ENCODE data around the gene HIVEP3.

Gene HIVEP3

DNA sequence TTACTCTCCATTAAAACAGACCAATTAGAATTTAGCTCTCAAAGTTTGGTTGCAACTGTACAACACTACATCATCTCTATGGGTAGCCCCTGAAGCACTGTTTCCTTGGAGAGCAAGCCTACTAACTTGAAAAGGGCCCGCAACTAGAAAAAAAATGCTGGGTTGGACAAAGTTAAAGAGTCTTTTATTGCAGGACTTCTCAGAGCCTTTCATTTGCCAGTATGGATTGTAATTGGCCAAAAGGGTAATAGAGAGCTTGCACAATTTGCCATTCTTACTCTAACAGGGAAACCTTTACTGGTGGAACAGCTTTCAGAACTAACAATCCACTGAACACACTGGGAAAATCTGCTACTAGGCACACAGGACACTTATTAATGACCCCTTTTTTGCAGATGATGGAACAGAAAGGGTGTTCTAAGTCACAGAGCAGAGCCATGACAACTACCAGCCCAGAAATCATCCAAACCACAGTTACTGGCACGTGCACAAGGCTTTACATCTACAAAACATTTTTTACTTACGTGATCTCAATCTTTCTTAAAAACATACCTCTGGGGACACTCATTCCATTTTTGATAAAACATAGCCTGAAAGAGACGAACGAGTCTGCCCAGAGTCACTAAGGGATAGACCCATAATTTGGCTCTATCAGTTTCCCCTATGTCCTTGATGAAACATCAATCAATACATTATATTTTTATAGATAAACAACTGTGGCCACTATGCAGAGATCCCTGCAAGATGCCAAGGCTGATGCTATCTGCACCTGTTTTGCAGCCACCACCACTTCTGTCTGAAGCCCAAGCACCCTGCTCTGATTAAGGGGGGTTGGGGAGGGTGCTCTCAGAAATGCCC lies 257.9 kb downstream of the HIVEP3 start:
- no peaks in the 10 kb centered on the region for H3K4me1 ChIP-seq (ENCODE audit: control insufficient read depth, insufficient read depth, low read length)
- no peak overlapping the region for H3K27ac ChIP-seq (ENCODE audit: extremely low read depth, low read depth, low read length)
- ChIA-PET POLR2A (interaction anchor here (1.5 kb wide), 1 partner anchor 16 kb away, joined by 3 read pairs; no protein-coding TSS in a partner anchor), CTCF (no interaction called here)
- no peaks in the 10 kb centered on the region for H3K36me3 ChIP-seq (ENCODE audit: control insufficient read depth in 2 of 2, insufficient read depth in 1 of 2, low read length in 2 of 2)
- no peaks in the 10 kb centered on the region for H3K9me3 ChIP-seq (ENCODE audit: control insufficient read depth, insufficient read depth, low read depth, low read length)
- TF ChIP-seq ZNF239 (tag by site-specific recombination; IDR thresholded peaks at IDR 0.05): peak; percentile 90
- 0 out of 2 replicates have a peak, but pooled peaks have one; percentile 31 for TF ChIP-seq ZNF768 (tag by site-specific recombination; IDR thresholded peaks at IDR 0.05)
- TF ChIP-seq TCF7L2 (IDR thresholded peaks at IDR 0.05; ENCODE audit: borderline replicate concordance, low read depth, low read length): no peak
- TF ChIP-seq, protein P1, sequence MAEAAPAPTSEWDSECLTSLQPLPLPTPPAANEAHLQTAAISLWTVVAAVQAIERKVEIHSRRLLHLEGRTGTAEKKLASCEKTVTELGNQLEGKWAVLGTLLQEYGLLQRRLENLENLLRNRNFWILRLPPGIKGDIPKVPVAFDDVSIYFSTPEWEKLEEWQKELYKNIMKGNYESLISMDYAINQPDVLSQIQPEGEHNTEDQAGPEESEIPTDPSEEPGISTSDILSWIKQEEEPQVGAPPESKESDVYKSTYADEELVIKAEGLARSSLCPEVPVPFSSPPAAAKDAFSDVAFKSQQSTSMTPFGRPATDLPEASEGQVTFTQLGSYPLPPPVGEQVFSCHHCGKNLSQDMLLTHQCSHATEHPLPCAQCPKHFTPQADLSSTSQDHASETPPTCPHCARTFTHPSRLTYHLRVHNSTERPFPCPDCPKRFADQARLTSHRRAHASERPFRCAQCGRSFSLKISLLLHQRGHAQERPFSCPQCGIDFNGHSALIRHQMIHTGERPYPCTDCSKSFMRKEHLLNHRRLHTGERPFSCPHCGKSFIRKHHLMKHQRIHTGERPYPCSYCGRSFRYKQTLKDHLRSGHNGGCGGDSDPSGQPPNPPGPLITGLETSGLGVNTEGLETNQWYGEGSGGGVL (tag by site-specific recombination; IDR thresholded peaks at IDR 0.05): no peak
- no peak for TF ChIP-seq SP3 (tag by site-specific recombination; IDR thresholded peaks at IDR 0.05)
- TF ChIP-seq, protein P2, sequence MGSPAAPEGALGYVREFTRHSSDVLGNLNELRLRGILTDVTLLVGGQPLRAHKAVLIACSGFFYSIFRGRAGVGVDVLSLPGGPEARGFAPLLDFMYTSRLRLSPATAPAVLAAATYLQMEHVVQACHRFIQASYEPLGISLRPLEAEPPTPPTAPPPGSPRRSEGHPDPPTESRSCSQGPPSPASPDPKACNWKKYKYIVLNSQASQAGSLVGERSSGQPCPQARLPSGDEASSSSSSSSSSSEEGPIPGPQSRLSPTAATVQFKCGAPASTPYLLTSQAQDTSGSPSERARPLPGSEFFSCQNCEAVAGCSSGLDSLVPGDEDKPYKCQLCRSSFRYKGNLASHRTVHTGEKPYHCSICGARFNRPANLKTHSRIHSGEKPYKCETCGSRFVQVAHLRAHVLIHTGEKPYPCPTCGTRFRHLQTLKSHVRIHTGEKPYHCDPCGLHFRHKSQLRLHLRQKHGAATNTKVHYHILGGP (tag by site-specific recombination; IDR thresholded peaks at IDR 0.05): no peak
- TF ChIP-seq SETDB1 (IDR thresholded peaks at IDR 0.05; ENCODE audit: insufficient read length, low read length): no peak
- no peak for TF ChIP-seq OVOL3 (tag by site-specific recombination; IDR thresholded peaks at IDR 0.05)
- no peak for TF ChIP-seq GLI2 (tag by site-specific recombination; IDR thresholded peaks at IDR 0.05; ENCODE audit: borderline replicate concordance, low read depth)
- no peak for TF ChIP-seq ZNF248 (tag by site-specific recombination; IDR thresholded peaks at IDR 0.05)
- peak overlapping the region; percentile 53; the same call in 1 of the 2 replicates for H3K4me3 ChIP-seq (ENCODE audit: low read depth, low read length)

DNA sequence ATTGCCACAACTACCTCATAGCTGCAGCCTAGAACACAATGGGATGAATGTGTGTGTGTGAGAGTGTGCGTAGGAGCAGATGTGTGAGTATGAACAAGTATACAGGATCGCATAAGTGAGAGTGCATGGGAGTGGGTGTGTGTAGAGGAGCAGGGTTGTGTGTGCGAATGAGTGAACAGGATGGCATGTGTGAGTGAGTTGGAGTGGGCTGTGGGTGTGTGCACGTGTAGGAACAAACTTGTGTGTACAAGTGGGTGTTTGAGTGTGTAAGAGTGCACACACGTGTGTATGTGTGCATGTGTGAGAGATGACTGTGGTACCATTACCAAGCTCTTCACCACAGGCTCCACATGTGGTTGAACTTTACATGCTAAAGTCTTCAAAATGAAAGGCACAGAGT lies 258.8 kb downstream of the HIVEP3 start:
- Histone ChIP-seq H3K4me1 (ENCODE audit: control insufficient read depth, insufficient read depth, low read length) (no peaks in the 10 kb centered on the region), H3K4me3 (ENCODE audit: low read depth, low read length) (no peak overlapping the region), H3K27ac (ENCODE audit: extremely low read depth, low read depth, low read length) (no peak overlapping the region), H3K9me3 (ENCODE audit: control insufficient read depth, insufficient read depth, low read depth, low read length) (no peaks in the 10 kb centered on the region), H3K36me3 (ENCODE audit: control insufficient read depth in 2 of 2, insufficient read depth in 1 of 2, low read length in 2 of 2) (no peaks in the 10 kb centered on the region)
- POLR2A ChIA-PET: interaction anchor here (1.5 kb wide), 1 partner anchor 15 kb away, joined by 3 read pairs; no protein-coding TSS in a partner anchor
- peak; percentile 68 for TF ChIP-seq EGR2 (tag by site-specific recombination; IDR thresholded peaks at IDR 0.05; ENCODE audit: low read depth)
- TF ChIP-seq, protein P3, sequence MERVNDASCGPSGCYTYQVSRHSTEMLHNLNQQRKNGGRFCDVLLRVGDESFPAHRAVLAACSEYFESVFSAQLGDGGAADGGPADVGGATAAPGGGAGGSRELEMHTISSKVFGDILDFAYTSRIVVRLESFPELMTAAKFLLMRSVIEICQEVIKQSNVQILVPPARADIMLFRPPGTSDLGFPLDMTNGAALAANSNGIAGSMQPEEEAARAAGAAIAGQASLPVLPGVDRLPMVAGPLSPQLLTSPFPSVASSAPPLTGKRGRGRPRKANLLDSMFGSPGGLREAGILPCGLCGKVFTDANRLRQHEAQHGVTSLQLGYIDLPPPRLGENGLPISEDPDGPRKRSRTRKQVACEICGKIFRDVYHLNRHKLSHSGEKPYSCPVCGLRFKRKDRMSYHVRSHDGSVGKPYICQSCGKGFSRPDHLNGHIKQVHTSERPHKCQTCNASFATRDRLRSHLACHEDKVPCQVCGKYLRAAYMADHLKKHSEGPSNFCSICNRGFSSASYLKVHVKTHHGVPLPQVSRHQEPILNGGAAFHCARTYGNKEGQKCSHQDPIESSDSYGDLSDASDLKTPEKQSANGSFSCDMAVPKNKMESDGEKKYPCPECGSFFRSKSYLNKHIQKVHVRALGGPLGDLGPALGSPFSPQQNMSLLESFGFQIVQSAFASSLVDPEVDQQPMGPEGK (tag by site-specific recombination; IDR thresholded peaks at IDR 0.05): no peak
- TF ChIP-seq ZFHX2 (tag by site-specific recombination; conservative IDR thresholded peaks at IDR 0.05): peak; percentile 84
- TF ChIP-seq ZNF510 (tag by site-specific recombination; IDR thresholded peaks at IDR 0.05; ENCODE audit: insufficient replicate concordance): no peak
- CTCF ChIA-PET: no interaction called here

DNA sequence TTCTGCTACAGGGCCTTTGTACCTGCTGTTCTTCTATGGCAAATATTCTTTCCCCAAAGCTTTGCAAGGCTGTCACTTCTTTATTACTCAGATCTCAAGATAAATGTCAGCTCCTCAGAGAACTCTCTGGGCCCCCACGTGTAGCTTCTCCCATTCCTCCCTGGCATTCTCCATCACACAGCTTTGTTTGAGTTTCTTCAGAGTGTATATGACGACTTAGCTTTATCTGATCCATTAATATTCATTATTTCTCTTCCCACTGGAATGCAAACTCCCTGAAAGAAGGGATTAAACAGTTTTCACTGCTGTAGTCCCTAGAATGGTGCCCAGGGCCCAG lies 259.6 kb downstream of the HIVEP3 start:
- ChIA-PET POLR2A (no interaction called here), CTCF (interaction anchor here (0.6 kb wide), 1 partner anchor 8 kb away, joined by 3 read pairs; no protein-coding TSS in a partner anchor)
- no peak for TF ChIP-seq EGR2 (tag by site-specific recombination; IDR thresholded peaks at IDR 0.05; ENCODE audit: low read depth)
- TF ChIP-seq ZNF561 (tag by site-specific recombination; IDR thresholded peaks at IDR 0.05; ENCODE audit: borderline replicate concordance): no peak
- peak; percentile 13; the same call in 1 of the 2 replicates for TF ChIP-seq ZNF623 (tag by site-specific recombination; IDR thresholded peaks at IDR 0.05)
- TF ChIP-seq ZNF585B (tag by site-specific recombination; IDR thresholded peaks at IDR 0.05): no peak
- TF ChIP-seq ZNF292 (tag by site-specific recombination; IDR thresholded peaks at IDR 0.05; ENCODE audit: borderline replicate concordance, low read depth): no peak
- Histone ChIP-seq H3K27ac (ENCODE audit: extremely low read depth, low read depth, low read length) (no peak overlapping the region), H3K4me1 (ENCODE audit: control insufficient read depth, insufficient read depth, low read length) (no peaks in the 10 kb centered on the region), H3K4me3 (ENCODE audit: low read depth, low read length) (no peak overlapping the region), H3K9me3 (ENCODE audit: control insufficient read depth, insufficient read depth, low read depth, low read length) (no peaks in the 10 kb centered on the region), H3K36me3 (ENCODE audit: control insufficient read depth in 2 of 2, insufficient read depth in 1 of 2, low read length in 2 of 2) (no peaks in the 10 kb centered on the region)

All from HEK293 (cell line).